Left renal pelvis (tissue), 4 donors: ENCODE results near the gene FCHSD2. TPM values are rescaled to one million over a fixed set of nuclear protein-coding genes. Genes with fewer than 3 reads are reported as not detected.

Source experiments
- DNase-seq, 4 donors: peaks; one replicate each; pipeline ENCODE4 v3.0.0-alpha.2; 2013; ENCODE audit warnings: low read depth in 4 of 4, low spot score in 3 of 4
- polyA plus RNA-seq, 4 donors: library from polyadenylated mRNA; unstranded; fragments of 120-200 nt; gene quantifications; one replicate each; pipeline ENCODE4 v1.2.1, GENCODE V29; 2013; ENCODE audit not compliant: insufficient read length in 4 of 4

The FCHSD2 gene
- 10 to 100 TPM; 38.9 to 53.8 (median 45.7) TPM for polyA plus RNA-seq

GRCh38 chr11:73142128-73142377 lies at the start of gene FCHSD2:
Gene FCHSD2, minus strand, starts transcription at chr11:73142318. Its CDS starts 441 bp downstream, at chr11:73141877.
- DNase-seq, result no peak

DNA sequence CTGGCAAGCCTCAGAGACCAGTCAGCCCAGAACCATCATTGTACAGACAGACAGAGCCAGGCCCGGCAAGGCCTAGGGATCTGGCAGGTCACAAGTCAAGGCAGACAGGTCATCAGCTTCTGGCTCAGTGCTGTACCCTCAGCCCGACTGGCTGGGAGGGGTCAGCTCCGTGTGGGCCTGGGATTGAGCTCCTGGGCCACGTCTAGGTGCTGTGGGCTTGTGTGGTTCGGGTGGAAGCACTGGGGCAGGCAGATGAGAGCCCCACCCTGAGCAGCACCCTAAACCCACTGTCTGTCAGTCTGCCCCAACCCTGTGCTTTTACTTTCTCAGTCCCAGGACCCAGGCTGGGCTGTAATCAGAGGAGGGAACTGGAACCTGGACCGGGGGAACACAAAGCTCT lies 49.0 kb upstream of the FCHSD2 start:
- DNase-seq, result no peak

DNA sequence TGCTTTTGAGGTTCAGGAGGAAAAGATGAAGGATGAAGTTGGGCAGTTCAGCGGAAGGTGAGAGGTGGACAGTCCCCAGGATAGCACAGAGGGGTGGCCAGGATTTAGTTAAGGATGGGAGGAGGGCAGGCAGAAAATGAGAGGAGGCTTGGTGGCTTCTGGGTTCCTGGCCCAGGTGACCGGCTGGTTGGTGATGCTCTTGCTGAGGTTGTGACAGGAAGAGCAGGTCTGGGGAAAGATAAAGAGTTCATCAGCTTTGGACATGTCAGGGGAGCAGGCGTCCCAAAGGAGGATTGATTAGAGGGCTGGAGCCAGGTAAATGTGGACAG lies 48.4 kb upstream of the FCHSD2 start:
- DNase-seq, result no peak

- DNase-seq, result no peak
Measured at GRCh38 chr11:73189723-73190556, 47.8 kb upstream of the FCHSD2 start.

- no peak for DNase-seq
Measured at GRCh38 chr11:73189315-73189714, 47.2 kb upstream of the FCHSD2 start.

DNA sequence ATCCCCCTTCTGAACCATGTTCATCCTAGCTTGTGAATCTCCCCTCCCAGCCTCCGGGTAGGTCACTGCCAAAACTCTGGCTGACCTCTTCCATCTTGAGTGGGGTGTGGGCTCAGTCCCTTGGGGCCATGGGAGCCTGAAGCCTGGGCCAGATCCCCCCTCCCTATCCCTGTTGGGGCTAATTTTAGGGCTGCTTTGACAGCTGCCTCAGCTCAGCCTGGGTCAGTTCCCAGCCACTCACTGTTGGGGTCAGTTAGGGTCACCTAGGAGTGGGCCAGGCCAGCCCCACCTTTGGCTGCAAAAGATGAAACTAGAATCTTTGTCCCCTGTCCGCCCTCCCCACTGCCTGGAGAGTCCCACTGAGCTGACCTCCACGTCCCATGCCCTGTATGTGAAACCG lies 46.2 kb upstream of the FCHSD2 start:
- no peak for DNase-seq

DNA sequence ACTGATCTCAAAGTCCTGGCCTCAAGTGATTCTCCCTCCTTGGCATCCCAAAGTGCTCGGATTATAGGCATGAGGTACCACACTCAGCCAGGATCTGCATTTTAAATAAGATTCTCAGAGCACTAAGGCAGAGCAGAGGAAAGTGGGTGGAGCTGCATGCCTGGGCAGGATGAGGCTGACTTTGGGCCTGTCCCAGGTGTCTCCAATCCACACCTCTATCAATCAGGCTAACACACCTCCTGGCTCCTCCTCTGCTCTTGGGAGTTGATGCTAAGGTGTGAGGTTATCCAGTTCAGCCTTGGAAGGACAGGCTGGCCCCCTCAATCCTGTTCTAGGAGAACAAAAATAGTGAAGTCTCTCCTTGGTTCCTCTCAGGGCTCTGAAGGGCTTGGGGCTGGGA lies 45.7 kb upstream of the FCHSD2 start:
- DNase-seq, result no peak

DNA sequence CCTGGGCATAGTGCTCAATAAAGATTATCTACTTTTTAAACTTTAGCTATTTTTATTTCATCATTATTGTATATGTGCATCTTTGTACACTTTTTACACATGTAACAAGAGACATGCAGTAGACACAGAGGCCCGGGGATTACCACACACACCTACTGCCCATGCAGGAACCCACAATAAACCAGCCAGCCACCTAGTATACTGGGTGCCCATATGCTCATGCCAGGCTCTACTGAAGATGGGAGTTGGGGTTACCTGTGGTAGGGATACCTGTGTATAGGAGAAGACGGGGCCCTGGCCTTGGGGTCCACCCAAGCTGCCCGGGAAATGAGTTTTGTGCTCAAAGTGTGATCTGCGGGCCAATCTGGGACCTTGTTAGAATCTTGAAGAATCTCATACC lies 44.8 kb upstream of the FCHSD2 start:
- DNase-seq, result no peak

DNA sequence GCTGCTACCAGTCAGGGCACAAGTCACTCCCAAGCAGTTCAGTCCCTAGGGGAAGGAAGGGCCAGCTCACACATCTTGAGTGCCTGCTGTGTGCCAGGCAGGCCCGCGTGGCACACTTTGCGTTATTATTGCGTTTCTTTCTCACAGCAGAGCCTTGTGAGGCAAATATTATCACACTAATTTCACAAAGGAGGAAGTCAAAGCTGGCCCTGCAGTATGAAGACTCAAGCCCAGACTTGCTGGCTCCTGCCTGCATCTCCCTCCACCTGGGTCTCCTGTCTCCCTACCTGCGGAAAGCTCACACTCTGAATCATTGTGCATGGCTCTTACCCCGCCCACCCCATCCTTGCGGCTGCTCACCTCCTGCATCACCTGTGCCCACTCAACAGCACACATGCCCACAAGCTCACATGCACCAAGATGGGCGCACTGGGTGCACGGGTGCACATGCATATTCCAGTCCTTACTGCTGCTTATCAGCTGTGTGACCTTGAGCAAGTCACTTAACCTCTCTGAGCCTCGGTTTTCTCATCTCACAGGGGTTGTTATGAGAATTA lies 44.3 kb upstream of the FCHSD2 start:
- no peak for DNase-seq

DNA sequence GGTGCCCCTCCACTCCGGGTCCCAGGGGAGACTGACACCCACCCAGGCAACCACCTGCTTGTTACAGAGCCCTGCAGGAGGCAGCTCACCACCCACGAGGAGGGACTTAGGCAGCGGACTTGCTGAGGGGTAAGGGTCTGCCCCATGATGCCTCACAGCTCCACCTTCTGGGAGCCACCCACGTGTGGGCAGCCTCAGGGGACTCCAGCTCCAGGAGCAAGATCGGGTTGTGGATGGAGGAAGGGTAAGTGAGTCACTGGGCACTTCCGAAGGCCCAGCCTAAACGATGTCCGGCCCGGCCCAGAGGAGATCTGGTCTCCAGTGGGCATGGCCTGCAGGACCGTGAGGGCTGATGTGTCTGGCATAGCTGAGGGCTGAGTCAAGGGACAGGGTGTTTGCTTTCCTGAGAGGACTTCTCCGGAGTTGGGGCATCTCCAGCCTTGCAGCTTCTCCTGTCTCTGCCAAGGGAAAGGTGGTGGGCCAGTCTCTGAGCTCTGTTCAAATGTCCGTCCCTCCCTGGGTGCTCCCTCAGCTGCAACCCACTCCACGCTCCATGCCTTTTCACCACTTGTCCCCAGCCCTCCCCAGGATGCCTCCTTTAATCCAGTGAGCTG lies 43.7 kb upstream of the FCHSD2 start:
- no peak for DNase-seq

- no peak for DNase-seq
Measured at GRCh38 chr11:73184953-73185671, 43.0 kb upstream of the FCHSD2 start.

- DNase-seq, result no peak
Measured at GRCh38 chr11:73182824-73183321, 40.8 kb upstream of the FCHSD2 start.

GRCh38 chr11:73178681-73179080 lies 36.6 kb upstream of the FCHSD2 start:
- DNase-seq, result no peak

DNA sequence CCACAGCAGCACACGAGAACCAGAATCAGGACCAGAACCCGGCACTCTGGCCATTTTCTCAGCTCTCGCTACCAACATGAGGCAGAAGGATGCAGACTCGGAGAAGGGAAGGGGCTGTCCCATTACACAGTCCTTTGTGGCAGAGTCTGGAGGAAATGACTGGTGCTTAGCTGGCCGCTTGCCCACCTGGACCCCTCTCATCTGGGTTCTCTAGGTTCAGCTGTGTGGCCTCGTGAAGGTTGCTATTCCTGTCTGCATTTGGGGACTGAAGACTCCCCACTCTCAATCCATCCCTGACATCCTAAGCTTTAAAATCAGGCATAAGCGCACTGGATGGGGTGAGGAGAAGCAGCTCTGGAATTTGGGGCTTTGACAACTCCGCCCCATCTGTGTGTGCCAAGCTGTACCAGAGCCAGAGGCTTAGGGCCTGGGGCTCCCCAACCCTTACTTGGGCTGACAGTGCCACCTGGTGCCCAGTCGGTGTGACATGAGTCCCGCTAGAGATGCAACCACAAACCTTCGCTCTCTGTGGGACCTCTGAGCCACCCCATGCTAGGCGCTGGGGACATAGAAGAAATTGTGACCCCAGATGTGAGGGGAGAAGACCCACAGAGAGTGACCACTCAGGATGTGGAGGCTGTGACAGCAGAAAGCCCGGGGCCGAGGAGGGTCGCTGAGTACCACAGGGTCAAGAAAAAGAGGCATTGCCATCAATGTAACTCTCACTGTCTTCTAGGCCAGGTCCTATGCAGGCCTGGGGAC lies 35.8 kb upstream of the FCHSD2 start:
- peak in 1 of 4 donors; percentile 45 for DNase-seq

- DNase-seq, result no peak
Measured at GRCh38 chr11:73177380-73177777, 35.3 kb upstream of the FCHSD2 start.

DNA sequence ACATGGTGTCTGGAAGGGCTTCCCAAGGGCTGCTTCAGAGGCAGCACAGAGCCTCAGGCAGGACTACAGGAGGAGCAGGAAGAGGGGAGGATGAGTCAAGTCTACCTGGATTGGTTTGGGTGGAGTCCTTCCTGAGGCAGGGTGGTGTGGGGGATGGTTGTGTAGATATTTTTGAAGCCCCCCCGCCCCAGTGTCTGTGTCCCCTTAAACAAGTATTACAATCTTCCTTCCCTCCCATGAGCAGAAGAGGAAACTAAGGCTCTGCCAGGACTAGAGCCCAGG lies 34.7 kb upstream of the FCHSD2 start:
- DNase-seq, result no peak

- DNase-seq, result no peak
Measured at GRCh38 chr11:73176145-73176873, 34.2 kb upstream of the FCHSD2 start.

- no peak for DNase-seq
Measured at GRCh38 chr11:73175551-73176144, 33.5 kb upstream of the FCHSD2 start.

GRCh38 chr11:73174495-73174791 lies 32.3 kb upstream of the FCHSD2 start:
- no peak for DNase-seq
